Astrocyte (in vitro differentiated cells and primary cell): ENCODE measurements around the gene NCAM1. TPM values are rescaled to one million over a fixed set of nuclear protein-coding genes. Genes with fewer than 3 reads are reported as not detected.
A peak's percentile ranks its signal among the peaks of the same experiment; 100 is the strongest.

Experiments
- DNase-seq: peaks from one replicate; pipeline ENCODE4 v3.0.0-alpha.2; 2010; ENCODE audit warnings: low read depth
- FAIRE-seq: peaks from 2 replicates; lab custom pipeline; 2011; peaks lifted over from hg19 to GRCh38; lab: Jason Lieb, UNC
- H2AFZ ChIP-seq: 2 replicates; pipeline ENCODE4 v1.6.0; 2012; ENCODE audit warnings: low read depth, low read length, inconsistent platforms
- H3K27ac ChIP-seq: 2 replicates; pipeline ENCODE4 v1.5.1; 2011; ENCODE audit warnings: low read depth, low read length, inconsistent platforms
- H3K27me3 ChIP-seq: 2 replicates; pipeline ENCODE4 v1.6.0; 2011; ENCODE audit warnings: low read length, inconsistent platforms; ENCODE audit not compliant: insufficient read depth
- H3K36me3 ChIP-seq: 2 replicates; pipeline ENCODE4 v1.5.1; 2011; ENCODE audit warnings: low read length, inconsistent platforms; ENCODE audit not compliant: insufficient read depth
- H3K4me1 ChIP-seq: 2 replicates; pipeline ENCODE4 v1.5.1; 2011; ENCODE audit warnings: low read length, inconsistent platforms; ENCODE audit not compliant: insufficient read depth
- H3K4me2 ChIP-seq: 2 replicates; pipeline ENCODE4 v1.6.0; 2012; ENCODE audit warnings: low read length, inconsistent platforms
- H3K4me3 ChIP-seq: 2 replicates; pipeline ENCODE4 v1.5.1; 2011; ENCODE audit warnings: low read depth, mild to moderate bottlenecking, low read length, inconsistent platforms; ENCODE audit not compliant: insufficient read depth
- H3K79me2 ChIP-seq: 2 replicates; pipeline ENCODE4 v1.6.0; 2012; ENCODE audit warnings: mild to moderate bottlenecking, low read length, inconsistent platforms; ENCODE audit not compliant: insufficient read depth
- H3K9ac ChIP-seq: 2 replicates; pipeline ENCODE4 v1.6.0; 2012; ENCODE audit warnings: mild to moderate bottlenecking, low read length, inconsistent platforms
- H3K9me3 ChIP-seq: 2 replicates; pipeline ENCODE4 v1.5.1; 2012; ENCODE audit warnings: low read depth, mild to moderate bottlenecking, low read length, inconsistent platforms; ENCODE audit not compliant: insufficient read depth
- H4K20me1 ChIP-seq: 2 replicates; pipeline ENCODE4 v1.6.0; 2012; ENCODE audit warnings: low read length, inconsistent platforms; ENCODE audit not compliant: insufficient read depth
- H3K27ac Mint-ChIP-seq: one replicate; pipeline ENCODE4 v1.8.0; 2021; ENCODE audit warnings: mild to moderate bottlenecking, mixed read lengths; ENCODE audit not compliant: unreplicated experiment
- H3K27me3 Mint-ChIP-seq: one replicate; pipeline ENCODE4 v1.8.0; 2021; ENCODE audit warnings: low read depth, mixed read lengths; ENCODE audit not compliant: unreplicated experiment
- H3K36me3 Mint-ChIP-seq: one replicate; pipeline ENCODE4 v1.8.0; 2021; ENCODE audit warnings: low read depth, mixed read lengths; ENCODE audit not compliant: unreplicated experiment
- H3K4me1 Mint-ChIP-seq: one replicate; pipeline ENCODE4 v1.8.0; 2021; ENCODE audit warnings: low read depth, mixed read lengths; ENCODE audit not compliant: unreplicated experiment
- H3K4me3 Mint-ChIP-seq: one replicate; pipeline ENCODE4 v1.8.0; 2021; ENCODE audit warnings: mild to moderate bottlenecking, moderate library complexity, mixed read lengths; ENCODE audit not compliant: unreplicated experiment
- H3K9me3 Mint-ChIP-seq: one replicate; pipeline ENCODE4 v1.8.0; 2021; ENCODE audit warnings: mild to moderate bottlenecking, mixed read lengths; ENCODE audit not compliant: unreplicated experiment
- EZH2 ChIP-seq: IDR thresholded peaks from 2 replicates; pipeline ENCODE4 v1.6.1; 2012; ENCODE audit warnings: mild to moderate bottlenecking, low read length, inconsistent platforms; ENCODE audit not compliant: insufficient read depth
- total RNA-seq: library from RNA; stranded (reverse); gene quantifications from 2 replicates; pipeline ENCODE4 v1.2.1, GENCODE V29; 2021
- TF ChIP-seq, protein P1 (sequence below): IDR thresholded peaks from 2 replicates; pipeline ENCODE4 v1.5.1; 2011; ENCODE audit warnings: low read depth, mild to moderate bottlenecking, inconsistent platforms, low read length, moderate library complexity; ENCODE audit not compliant: insufficient read depth

Gene NCAM1
- total RNA-seq, 1 donor from 2014 or later, result 17.4 TPM

DNA sequence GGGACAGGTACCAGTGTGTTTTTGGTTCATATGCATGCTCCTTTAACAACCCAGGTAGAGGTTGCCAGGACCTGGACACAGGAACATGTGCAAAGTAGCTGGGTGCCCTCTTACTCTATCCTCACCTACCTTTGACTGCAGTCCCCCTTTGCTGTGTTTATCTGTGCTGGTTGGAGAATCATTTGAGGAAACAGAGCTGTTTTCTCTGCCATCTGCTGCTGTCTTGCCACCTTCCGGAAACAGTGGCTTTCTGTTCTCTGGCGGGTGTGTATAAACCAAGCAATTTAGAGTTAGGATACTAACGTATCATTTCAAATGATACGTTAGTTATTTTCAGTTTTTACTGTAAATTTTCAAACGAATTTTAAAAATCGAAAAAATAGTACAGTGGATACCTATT is 181.3 kb downstream of the NCAM1 start:
- Histone ChIP-seq H3K4me2 (no peak overlapping the region), H3K36me3 (no peaks in the 10 kb centered on the region), H3K79me2 (no peaks in the 10 kb centered on the region), H2AFZ (no peak overlapping the region), H3K4me1 (no peaks in the 10 kb centered on the region), H3K4me3 (no peak overlapping the region), H4K20me1 (no peaks in the 10 kb centered on the region), H3K9ac (no peak overlapping the region), H3K9me3 (no peaks in the 10 kb centered on the region), H3K27me3 (no peaks in the 10 kb centered on the region), H3K27ac (no peak overlapping the region)
- Mint-ChIP-seq H3K27ac (no peak overlapping the region), H3K9me3 (no peaks in the 10 kb centered on the region), H3K4me1 (peaks cover 2% of the 10 kb centered on the region), H3K27me3 (no peaks in the 10 kb centered on the region), H3K4me3 (no peak overlapping the region), H3K36me3 (no peaks in the 10 kb centered on the region)
- FAIRE-seq (no peak), DNase-seq (no peak)
- TF ChIP-seq, protein P1, sequence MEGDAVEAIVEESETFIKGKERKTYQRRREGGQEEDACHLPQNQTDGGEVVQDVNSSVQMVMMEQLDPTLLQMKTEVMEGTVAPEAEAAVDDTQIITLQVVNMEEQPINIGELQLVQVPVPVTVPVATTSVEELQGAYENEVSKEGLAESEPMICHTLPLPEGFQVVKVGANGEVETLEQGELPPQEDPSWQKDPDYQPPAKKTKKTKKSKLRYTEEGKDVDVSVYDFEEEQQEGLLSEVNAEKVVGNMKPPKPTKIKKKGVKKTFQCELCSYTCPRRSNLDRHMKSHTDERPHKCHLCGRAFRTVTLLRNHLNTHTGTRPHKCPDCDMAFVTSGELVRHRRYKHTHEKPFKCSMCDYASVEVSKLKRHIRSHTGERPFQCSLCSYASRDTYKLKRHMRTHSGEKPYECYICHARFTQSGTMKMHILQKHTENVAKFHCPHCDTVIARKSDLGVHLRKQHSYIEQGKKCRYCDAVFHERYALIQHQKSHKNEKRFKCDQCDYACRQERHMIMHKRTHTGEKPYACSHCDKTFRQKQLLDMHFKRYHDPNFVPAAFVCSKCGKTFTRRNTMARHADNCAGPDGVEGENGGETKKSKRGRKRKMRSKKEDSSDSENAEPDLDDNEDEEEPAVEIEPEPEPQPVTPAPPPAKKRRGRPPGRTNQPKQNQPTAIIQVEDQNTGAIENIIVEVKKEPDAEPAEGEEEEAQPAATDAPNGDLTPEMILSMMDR, result no peak
- TF ChIP-seq EZH2, result no peak

DNA sequence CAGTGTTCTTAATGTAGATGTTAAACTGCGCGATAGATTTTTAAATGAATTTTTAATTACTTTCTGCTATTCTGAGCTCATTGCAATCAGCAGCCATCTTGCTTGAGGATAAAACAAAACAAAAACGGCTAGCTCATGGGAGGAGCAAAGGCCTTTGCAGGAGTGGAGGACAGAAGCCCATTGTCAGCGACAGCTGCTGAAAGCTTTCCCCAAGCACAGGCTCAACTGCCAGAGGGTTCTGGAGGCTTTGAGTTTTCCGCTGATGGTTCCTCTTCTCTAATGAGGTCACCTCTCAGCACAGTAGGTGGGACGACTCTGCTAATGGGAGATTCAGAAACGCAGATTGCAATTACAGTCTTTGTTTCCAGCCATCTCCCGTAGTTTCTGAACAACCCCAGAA is 186.0 kb downstream of the NCAM1 start:
- Histone ChIP-seq H3K4me1 (no peaks in the 10 kb centered on the region), H3K27me3 (no peaks in the 10 kb centered on the region), H3K27ac (no peak overlapping the region), H3K4me2 (no peak overlapping the region), H4K20me1 (no peaks in the 10 kb centered on the region), H2AFZ (peak overlapping the region; percentile 50), H3K9me3 (no peaks in the 10 kb centered on the region), H3K36me3 (no peaks in the 10 kb centered on the region), H3K9ac (no peak overlapping the region), H3K79me2 (no peaks in the 10 kb centered on the region), H3K4me3 (no peak overlapping the region)
- no peak overlapping the region for H3K4me3 Mint-ChIP-seq
- H3K9me3 Mint-ChIP-seq, result no peaks in the 10 kb centered on the region
- FAIRE-seq (no peak), DNase-seq (no peak)
- TF ChIP-seq EZH2, result no peak
- TF ChIP-seq, protein P1, result no peak
- H3K27ac Mint-ChIP-seq, result no peak overlapping the region
- H3K27me3 Mint-ChIP-seq, result peaks cover 5% of the 10 kb centered on the region
- H3K4me1 Mint-ChIP-seq, result no peaks in the 10 kb centered on the region
- peaks cover 2% of the 10 kb centered on the region for H3K36me3 Mint-ChIP-seq

DNA sequence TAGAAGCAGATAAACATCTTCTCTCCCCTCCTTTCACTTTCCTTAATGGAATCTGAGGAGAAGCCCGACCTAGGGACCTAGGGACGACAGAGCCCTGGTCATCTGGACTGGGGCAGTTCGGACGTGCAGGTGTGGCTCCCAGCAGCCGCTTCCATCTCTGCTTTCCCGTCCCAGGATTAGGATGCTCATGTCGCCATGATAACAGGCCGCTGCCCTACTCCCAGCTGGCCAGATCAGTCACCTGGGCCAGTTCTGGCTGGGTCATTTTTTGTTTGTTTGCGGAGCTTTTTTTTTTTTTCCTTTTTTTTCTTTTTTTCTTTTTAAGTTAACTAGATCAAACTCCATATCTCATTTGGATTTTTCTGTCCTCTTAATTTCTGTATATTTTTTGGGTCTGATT is 186.9 kb downstream of the NCAM1 start:
- H3K9me3 ChIP-seq, result no peaks in the 10 kb centered on the region
- no peak overlapping the region for H3K4me3 Mint-ChIP-seq
- no peaks in the 10 kb centered on the region for H3K36me3 ChIP-seq
- H3K27ac ChIP-seq, result no peak overlapping the region
- H3K79me2 ChIP-seq, result no peaks in the 10 kb centered on the region
- no peak overlapping the region for H3K4me2 ChIP-seq
- no peaks in the 10 kb centered on the region for H4K20me1 ChIP-seq
- peaks cover 5% of the 10 kb centered on the region for H3K27me3 Mint-ChIP-seq
- no peak overlapping the region for H3K27ac Mint-ChIP-seq
- DNase-seq (no peak), FAIRE-seq (no peak)
- H3K4me1 ChIP-seq, result no peaks in the 10 kb centered on the region
- no peak overlapping the region for H3K9ac ChIP-seq
- H2AFZ ChIP-seq, result no peak overlapping the region
- H3K36me3 Mint-ChIP-seq, result peaks cover 2% of the 10 kb centered on the region
- H3K4me3 ChIP-seq, result no peak overlapping the region
- no peaks in the 10 kb centered on the region for H3K9me3 Mint-ChIP-seq
- H3K27me3 ChIP-seq, result no peaks in the 10 kb centered on the region
- H3K4me1 Mint-ChIP-seq, result no peaks in the 10 kb centered on the region
- TF ChIP-seq, protein P1, result no peak
- TF ChIP-seq EZH2, result no peak
